ENCODE measurements around the gene SLC19A3. TPM values are rescaled to one million over a fixed set of nuclear protein-coding genes. Genes with fewer than 3 reads are reported as not detected.

SLC19A3 gene
- total and polyA plus RNA-seq, 2 donors (not counting 3 experiments of a cell fraction or from before 2014, with no cell fraction given), result 0.01 TPM; not detected in 1

DNA sequence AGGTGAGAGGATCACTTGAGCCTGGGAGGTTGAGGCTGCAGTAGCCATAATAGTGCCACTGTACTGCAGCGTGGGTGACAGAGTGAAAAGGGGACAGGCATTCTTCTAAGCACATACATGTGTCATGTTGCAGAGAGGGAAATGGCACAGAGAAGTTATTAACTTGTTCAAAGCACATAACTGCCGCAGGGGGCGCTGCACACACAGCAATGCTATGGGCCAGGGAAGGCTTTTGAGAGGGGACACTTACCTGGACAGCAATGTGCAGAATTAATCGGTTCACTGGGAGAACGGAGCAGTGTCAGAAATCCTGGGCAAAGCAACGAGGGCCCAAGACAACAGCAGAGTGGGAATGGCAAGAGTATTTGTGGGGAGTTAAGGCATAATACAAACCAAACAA, 30.3 kb upstream of the SLC19A3 start:
- no peaks in the 10 kb centered on the region for H4K20me1 ChIP-seq (replicated peaks; ENCODE audit: control insufficient read depth, extremely low read depth, insufficient read depth, low read length)
- H3K27ac ChIP-seq (ENCODE audit: insufficient read depth, low read depth, low read length), result no peak overlapping the region
- TF ChIP-seq FOS (IDR thresholded peaks at IDR 0.05; ENCODE audit: borderline replicate concordance, insufficient read depth, low read length) (no peak), POLR2A (IDR thresholded peaks at IDR 0.05; ENCODE audit: low read depth, low read length) (no peak)
- TF ChIP-seq, protein P1, sequence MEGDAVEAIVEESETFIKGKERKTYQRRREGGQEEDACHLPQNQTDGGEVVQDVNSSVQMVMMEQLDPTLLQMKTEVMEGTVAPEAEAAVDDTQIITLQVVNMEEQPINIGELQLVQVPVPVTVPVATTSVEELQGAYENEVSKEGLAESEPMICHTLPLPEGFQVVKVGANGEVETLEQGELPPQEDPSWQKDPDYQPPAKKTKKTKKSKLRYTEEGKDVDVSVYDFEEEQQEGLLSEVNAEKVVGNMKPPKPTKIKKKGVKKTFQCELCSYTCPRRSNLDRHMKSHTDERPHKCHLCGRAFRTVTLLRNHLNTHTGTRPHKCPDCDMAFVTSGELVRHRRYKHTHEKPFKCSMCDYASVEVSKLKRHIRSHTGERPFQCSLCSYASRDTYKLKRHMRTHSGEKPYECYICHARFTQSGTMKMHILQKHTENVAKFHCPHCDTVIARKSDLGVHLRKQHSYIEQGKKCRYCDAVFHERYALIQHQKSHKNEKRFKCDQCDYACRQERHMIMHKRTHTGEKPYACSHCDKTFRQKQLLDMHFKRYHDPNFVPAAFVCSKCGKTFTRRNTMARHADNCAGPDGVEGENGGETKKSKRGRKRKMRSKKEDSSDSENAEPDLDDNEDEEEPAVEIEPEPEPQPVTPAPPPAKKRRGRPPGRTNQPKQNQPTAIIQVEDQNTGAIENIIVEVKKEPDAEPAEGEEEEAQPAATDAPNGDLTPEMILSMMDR (IDR thresholded peaks at IDR 0.05; ENCODE audit: extremely low read depth in 1 of 2, insufficient read depth in 1 of 2, low read depth in 1 of 2, low read length in 2 of 2), result peak; percentile 39 to 43
- dilution Hi-C loops (cut with MboI; ENCODE audit: extremely low pct_ligation_motif_present, low sequenced_read_pairs) (no loop called here), intact Hi-C loops (cut with micrococcal nuclease) (no loop called here)
- FAIRE-seq, result no peak
- no peaks in the 10 kb centered on the region for H3K36me3 ChIP-seq (ENCODE audit: control insufficient read depth in 2 of 2, extremely low read depth in 1 of 2, insufficient read depth in 2 of 2, low read length in 2 of 2)
- DNase-seq (ENCODE audit: low read depth, low spot score), result peak; percentile 9
- CTCF ChIA-PET, result no interaction called here
- H3K4me1 ChIP-seq (ENCODE audit: control insufficient read depth, extremely low read depth, insufficient read depth, low read length), result no peaks in the 10 kb centered on the region
- no peaks in the 10 kb centered on the region for H3K79me2 ChIP-seq (ENCODE audit: control insufficient read depth, insufficient read depth, low read length)
- H3K27me3 ChIP-seq (ENCODE audit: control insufficient read depth in 2 of 2, insufficient read depth in 2 of 2, low read length in 2 of 2), result no peaks in the 10 kb centered on the region
- H3K9me3 ChIP-seq (replicated peaks; ENCODE audit: control insufficient read depth, insufficient read depth, low read length), result no peaks in the 10 kb centered on the region
- no peaks in the 10 kb centered on the region for H3K9me1 ChIP-seq (replicated peaks; ENCODE audit: control insufficient read depth, extremely low read depth, insufficient read depth, low read length)
- no TSS peak for BruUV-seq (replicated peaks)
- no peak overlapping the region for H3K4me2 ChIP-seq (ENCODE audit: insufficient read depth, low read length)
- POLR2A ChIA-PET, result no interaction called here
- H2AFZ ChIP-seq (ENCODE audit: low read depth, low read length), result no peak overlapping the region
- no peak overlapping the region for H3K9ac ChIP-seq (replicated peaks; ENCODE audit: extremely low read depth, insufficient read depth, low read length)
- H3K4me3 ChIP-seq (replicated peaks in 1 of 3; ENCODE audit: insufficient read depth in 1 of 3, low read depth in 1 of 3, low read length in 3 of 3), result no peak overlapping the region

DNA sequence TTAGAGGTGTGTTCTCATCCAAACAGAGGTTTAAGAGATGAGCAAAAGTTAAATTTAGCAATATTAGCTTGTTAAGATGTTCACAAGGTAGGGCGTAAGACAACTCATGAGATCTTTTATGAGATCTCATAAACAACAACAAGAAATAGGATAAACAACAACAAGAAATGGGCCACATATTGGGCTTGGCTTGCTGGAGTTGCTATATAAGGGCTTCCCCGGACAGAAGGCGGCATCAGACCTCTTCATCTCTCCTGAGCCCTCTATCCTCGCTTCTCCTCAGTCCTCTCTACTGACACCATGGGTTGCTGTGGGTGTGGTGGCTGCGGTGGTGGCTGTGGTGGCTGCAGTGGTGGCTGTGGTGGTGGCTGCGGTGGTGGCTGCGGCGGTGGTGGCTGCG, 27.8 kb upstream of the SLC19A3 start, which contains the start of gene SCYGR8:
Gene SCYGR8, plus strand, starts transcription at position 301 of the 400 bp plus-strand sequence. Its CDS starts 0 bp downstream, at position 301.
- Histone ChIP-seq H3K4me3 (replicated peaks in 1 of 3; ENCODE audit: insufficient read depth in 1 of 3, low read depth in 1 of 3, low read length in 3 of 3) (no peak within 1 kb of the TSS), H3K27ac (ENCODE audit: insufficient read depth, low read depth, low read length) (no peak within 1 kb of the TSS), H3K36me3 (ENCODE audit: control insufficient read depth in 2 of 2, extremely low read depth in 1 of 2, insufficient read depth in 2 of 2, low read length in 2 of 2) (no peaks in the 10 kb centered on the region), H3K9me3 (replicated peaks; ENCODE audit: control insufficient read depth, insufficient read depth, low read length) (no peaks in the 10 kb centered on the region), H3K4me2 (ENCODE audit: insufficient read depth, low read length) (no peak within 1 kb of the TSS), H2AFZ (ENCODE audit: low read depth, low read length) (no peak within 1 kb of the TSS), H3K27me3 (ENCODE audit: control insufficient read depth in 2 of 2, insufficient read depth in 2 of 2, low read length in 2 of 2) (no peaks in the 10 kb centered on the region), H3K9me1 (replicated peaks; ENCODE audit: control insufficient read depth, extremely low read depth, insufficient read depth, low read length) (no peaks in the 10 kb centered on the region), H3K9ac (replicated peaks; ENCODE audit: extremely low read depth, insufficient read depth, low read length) (no peak within 1 kb of the TSS), H3K79me2 (ENCODE audit: control insufficient read depth, insufficient read depth, low read length) (no peaks in the 10 kb centered on the region), H3K4me1 (ENCODE audit: control insufficient read depth, extremely low read depth, insufficient read depth, low read length) (no peaks in the 10 kb centered on the region), H4K20me1 (replicated peaks; ENCODE audit: control insufficient read depth, extremely low read depth, insufficient read depth, low read length) (no peaks in the 10 kb centered on the region)
- FAIRE-seq (no peak), DNase-seq (ENCODE audit: low read depth, low spot score) (no peak)
- dilution Hi-C loops (cut with MboI; ENCODE audit: extremely low pct_ligation_motif_present, low sequenced_read_pairs) (no loop called here), intact Hi-C loops (cut with micrococcal nuclease) (no loop called here)
- ChIA-PET POLR2A (no interaction called here), CTCF (interaction anchor here (1.1 to 1.2 kb wide), 2 partner anchors 21 to 117 kb away, joined by 3 read pairs; no protein-coding TSS in a partner anchor)
- TF ChIP-seq, protein P1 (IDR thresholded peaks at IDR 0.05; ENCODE audit: extremely low read depth in 1 of 2, insufficient read depth in 1 of 2, low read depth in 1 of 2, low read length in 2 of 2), result no peak
- TF ChIP-seq EZH2 (IDR thresholded peaks at IDR 0.05; ENCODE audit: borderline replicate concordance, low read depth, low read length, severe bottlenecking) (no peak), POLR2A (IDR thresholded peaks at IDR 0.05; ENCODE audit: low read depth, low read length) (no peak), POLR2AphosphoS5 (IDR thresholded peaks at IDR 0.05; ENCODE audit: insufficient read depth, low read depth, low read length) (no peak), GATA2 (IDR thresholded peaks at IDR 0.05; ENCODE audit: insufficient read depth, insufficient read length, low read depth, low read length) (no peak), FOS (IDR thresholded peaks at IDR 0.05; ENCODE audit: borderline replicate concordance, insufficient read depth, low read length) (no peak), JUN (IDR thresholded peaks at IDR 0.05; ENCODE audit: borderline replicate concordance, insufficient read depth, insufficient read length, low read depth) (no peak), MYC (IDR thresholded peaks at IDR 0.05; ENCODE audit: low read depth, low read length) (no peak)
- TF ChIP-seq, protein P2, sequence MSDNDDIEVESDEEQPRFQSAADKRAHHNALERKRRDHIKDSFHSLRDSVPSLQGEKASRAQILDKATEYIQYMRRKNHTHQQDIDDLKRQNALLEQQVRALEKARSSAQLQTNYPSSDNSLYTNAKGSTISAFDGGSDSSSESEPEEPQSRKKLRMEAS (IDR thresholded peaks at IDR 0.05; ENCODE audit: insufficient read depth, insufficient read length), result no peak
- no TSS peak for BruUV-seq (replicated peaks)

Measured in endothelial cell of umbilical vein (primary cell).